Tibial nerve (tissue), 4 donors: ENCODE data around the gene SCCPDH. TPM values are rescaled to one million over a fixed set of nuclear protein-coding genes. Genes with fewer than 3 reads are reported as not detected.

ENCODE experiments used
- DNase-seq, 2 donors: peaks; one replicate each; pipeline ENCODE4 v3.0.0-alpha.2; 2019; ENCODE audit warnings: low spot score in 2 of 2
- H3K27ac ChIP-seq, 4 donors: fragments of 200-600 bp; sonication (generic) in 3 of 4; one replicate each; pipeline ENCODE4 v1.5.1; 2017 to 2019; ENCODE audit warnings: mild to moderate bottlenecking in 1 of 4
- H3K27me3 ChIP-seq, 2 donors: fragments of 200-600 bp; sonication (generic) in 1 of 2; one replicate each; pipeline versions ENCODE4 v1.5.1 to v1.6.0; 2017 to 2019
- H3K36me3 ChIP-seq, 3 donors: fragments of 200-600 bp; sonication (generic); one replicate each; pipeline ENCODE4 v1.5.1; 2018 to 2019
- H3K4me1 ChIP-seq, 4 donors: fragments of 200-600 bp; sonication (generic) in 3 of 4; one replicate each; pipeline ENCODE4 v1.5.1; 2017 to 2019
- H3K4me3 ChIP-seq, 4 donors: fragments of 200-600 bp; sonication (generic) in 3 of 4; one replicate each; pipeline ENCODE4 v1.5.1; 2017 to 2019; ENCODE audit warnings: mild to moderate bottlenecking in 1 of 4, moderate library complexity in 1 of 4
- H3K9me3 ChIP-seq, 4 donors: fragments of 200-600 bp; sonication (generic) in 3 of 4; one replicate each; pipeline ENCODE4 v1.5.1; 2017 to 2019
- EP300 ChIP-seq, 2 donors: sonication (generic); formaldehyde crosslinking; IDR thresholded peaks; one replicate each; pipeline ENCODE4 v1.6.1; 2017; ENCODE audit warnings: antibody characterized with exemption in 2 of 2, mild to moderate bottlenecking in 1 of 2
- POLR2A ChIP-seq, 2 donors: fragments of 450-650 bp; IDR thresholded peaks; one replicate each; pipeline ENCODE4 v1.6.1; 2017; ENCODE audit warnings: antibody characterized with exemption in 2 of 2, mild to moderate bottlenecking in 2 of 2, moderate library complexity in 2 of 2
- WGBS, 2 donors: methylation state at CpG; one replicate each; pipeline ENCODE4 v1.1.5; 2018; 5-methylcytosine and 5-hydroxymethylcytosine counted together
- total RNA-seq, 4 donors: library from RNA; depleted of rRNA; stranded (reverse); fragments of >200 nt; gene quantifications; one replicate each; pipeline ENCODE4 v1.1.0, GENCODE V29; 2016
- TF ChIP-seq, protein P1 (sequence below), 5 experiments: fragments of 200-600 bp in 3 of 5; fragments of 450-650 bp in 2 of 5; sonication (generic) in 3 of 5; IDR thresholded peaks; one replicate each; pipeline ENCODE4 v1.5.1; 2016 to 2019; ENCODE audit warnings: antibody characterized with exemption in 5 of 5, mild to moderate bottlenecking in 3 of 5, moderate library complexity in 2 of 5

Gene SCCPDH
- total RNA-seq, 4 donors from 2014 or later = 61.2 to 109 (median 74.6) TPM

DNA sequence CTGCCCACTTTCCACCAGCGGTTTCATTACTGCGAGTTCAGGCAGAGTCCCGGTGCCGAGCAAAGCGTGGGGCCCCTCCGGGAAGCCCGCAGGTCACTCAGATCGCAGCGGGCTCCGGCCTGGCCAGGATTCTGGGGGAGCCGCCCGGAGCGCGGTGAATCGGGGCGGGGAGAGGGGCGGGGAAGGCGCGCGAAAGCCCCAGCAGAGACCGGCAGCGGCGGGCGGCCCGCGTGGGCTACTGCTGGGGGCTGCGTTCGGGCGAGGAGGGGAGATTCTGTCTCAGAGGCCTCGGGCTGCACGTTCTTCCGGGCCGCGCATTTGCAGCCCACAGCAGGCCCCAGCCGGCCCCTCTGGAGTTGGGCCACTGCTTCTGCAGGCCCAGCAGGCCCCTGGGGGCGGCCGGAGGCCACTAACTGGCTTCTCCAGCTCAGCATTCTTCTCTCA lies 64.7 kb downstream of the SCCPDH start:
- TF ChIP-seq, protein P1, sequence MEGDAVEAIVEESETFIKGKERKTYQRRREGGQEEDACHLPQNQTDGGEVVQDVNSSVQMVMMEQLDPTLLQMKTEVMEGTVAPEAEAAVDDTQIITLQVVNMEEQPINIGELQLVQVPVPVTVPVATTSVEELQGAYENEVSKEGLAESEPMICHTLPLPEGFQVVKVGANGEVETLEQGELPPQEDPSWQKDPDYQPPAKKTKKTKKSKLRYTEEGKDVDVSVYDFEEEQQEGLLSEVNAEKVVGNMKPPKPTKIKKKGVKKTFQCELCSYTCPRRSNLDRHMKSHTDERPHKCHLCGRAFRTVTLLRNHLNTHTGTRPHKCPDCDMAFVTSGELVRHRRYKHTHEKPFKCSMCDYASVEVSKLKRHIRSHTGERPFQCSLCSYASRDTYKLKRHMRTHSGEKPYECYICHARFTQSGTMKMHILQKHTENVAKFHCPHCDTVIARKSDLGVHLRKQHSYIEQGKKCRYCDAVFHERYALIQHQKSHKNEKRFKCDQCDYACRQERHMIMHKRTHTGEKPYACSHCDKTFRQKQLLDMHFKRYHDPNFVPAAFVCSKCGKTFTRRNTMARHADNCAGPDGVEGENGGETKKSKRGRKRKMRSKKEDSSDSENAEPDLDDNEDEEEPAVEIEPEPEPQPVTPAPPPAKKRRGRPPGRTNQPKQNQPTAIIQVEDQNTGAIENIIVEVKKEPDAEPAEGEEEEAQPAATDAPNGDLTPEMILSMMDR (IDR thresholded peaks at IDR 0.05) = no peak
- TF ChIP-seq EP300 (IDR thresholded peaks at IDR 0.05) (no peak), POLR2A (IDR thresholded peaks at IDR 0.05) (no peak)
- no peak overlapping the region for H3K27ac ChIP-seq
- no peaks in the 10 kb centered on the region for H3K9me3 ChIP-seq
- DNase-seq = no peak
- H3K4me1 ChIP-seq = peaks cover 0 to 26% (median 3%) of the 10 kb centered on the region in 4 donors
- peak overlapping the region; percentile 16 to 45 (median 39) for H3K4me3 ChIP-seq
- H3K36me3 ChIP-seq = no peaks in the 10 kb centered on the region
- peaks cover 0 to 19% of the 10 kb centered on the region in 2 donors for H3K27me3 ChIP-seq
- WGBS, 2 donors = 4 to 5% methylated on average over 29 of the region's 37 CpGs

DNA sequence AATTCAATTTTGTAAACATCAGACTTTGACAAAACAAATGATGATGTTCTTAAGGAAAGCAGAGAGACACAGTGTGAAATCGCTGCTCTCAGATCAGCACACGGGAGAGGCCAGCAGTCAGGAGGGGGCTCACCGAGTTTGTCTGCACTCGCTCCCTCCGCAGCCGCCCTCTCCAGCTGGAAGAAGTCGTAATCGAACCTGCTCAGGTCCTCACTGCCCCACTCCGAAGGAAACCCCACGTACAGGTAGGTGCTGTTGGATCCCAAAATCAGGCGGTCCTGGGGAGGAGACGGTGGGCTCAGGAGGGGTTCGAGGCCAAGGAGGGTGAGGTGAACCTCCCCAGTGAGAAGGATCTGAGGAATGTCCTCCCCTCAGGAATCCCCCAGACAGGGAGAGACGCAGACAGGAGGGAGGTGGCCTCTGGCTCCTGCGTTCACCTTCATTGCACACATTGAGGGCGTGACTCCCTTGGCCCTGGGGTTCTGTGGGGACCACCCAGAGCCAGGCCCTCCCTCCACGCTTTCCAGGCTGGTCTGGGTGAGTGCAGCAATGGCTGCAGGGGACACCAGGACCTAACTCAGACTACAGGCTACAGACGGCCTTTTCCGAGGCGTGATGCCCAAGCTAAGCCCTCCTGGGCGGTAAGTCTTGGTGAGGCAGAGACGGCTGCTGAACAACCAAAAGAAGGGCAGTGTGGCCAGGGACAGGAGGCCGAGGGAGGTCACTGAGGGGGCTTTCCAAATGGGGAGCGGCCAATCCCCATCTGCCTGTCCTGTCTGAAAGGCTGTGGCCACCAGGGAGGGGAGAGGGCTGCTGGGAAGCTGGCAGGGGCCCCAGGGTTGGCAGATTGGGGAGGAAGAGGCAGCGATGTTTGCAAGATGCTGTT lies 65.5 kb downstream of the SCCPDH start:
- H3K36me3 ChIP-seq = no peaks in the 10 kb centered on the region
- DNase-seq = no peak
- no peak overlapping the region for H3K27ac ChIP-seq
- TF ChIP-seq, protein P1 (IDR thresholded peaks at IDR 0.05) = no peak
- TF ChIP-seq POLR2A (IDR thresholded peaks at IDR 0.05) (no peak), EP300 (IDR thresholded peaks at IDR 0.05) (no peak)
- peak overlapping the region in 1 of 4 donors; percentile 45 for H3K4me3 ChIP-seq
- peaks cover 0 to 30% (median 3%) of the 10 kb centered on the region in 4 donors for H3K4me1 ChIP-seq
- H3K27me3 ChIP-seq = peaks cover 0 to 26% of the 10 kb centered on the region in 2 donors
- H3K9me3 ChIP-seq = no peaks in the 10 kb centered on the region
- 66 to 75% methylated on average over 25 of the region's 25 CpGs for WGBS, 2 donors

DNA sequence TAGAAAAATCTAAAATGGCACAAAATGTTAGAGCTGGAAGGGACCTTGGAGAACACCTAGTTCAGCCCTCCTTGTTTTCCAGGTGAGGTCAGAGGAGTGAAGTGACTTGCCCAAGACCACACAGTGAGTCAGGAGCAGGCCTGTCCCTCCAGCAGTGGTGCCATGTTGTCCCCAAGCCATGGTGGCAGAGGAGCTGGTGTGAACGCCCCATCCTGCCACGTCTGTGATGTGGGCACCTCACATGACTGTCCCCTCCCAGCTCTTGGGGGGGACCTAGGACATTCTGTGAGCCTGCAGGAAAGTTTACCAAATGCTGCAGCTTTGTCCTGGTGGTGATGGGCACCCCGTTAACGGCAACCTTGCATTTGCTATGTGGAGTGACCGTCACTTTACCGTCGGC lies 66.2 kb downstream of the SCCPDH start:
- H3K9me3 ChIP-seq = no peaks in the 10 kb centered on the region
- no peak overlapping the region for H3K27ac ChIP-seq
- H3K36me3 ChIP-seq = no peaks in the 10 kb centered on the region
- peaks cover 0 to 33% of the 10 kb centered on the region in 2 donors for H3K27me3 ChIP-seq
- TF ChIP-seq, protein P1 (IDR thresholded peaks at IDR 0.05) = no peak
- TF ChIP-seq EP300 (IDR thresholded peaks at IDR 0.05) = no peak
- TF ChIP-seq POLR2A (IDR thresholded peaks at IDR 0.05) = no peak
- WGBS, 2 donors = 94% methylated on average over 7 of the region's 7 CpGs
- no peak for DNase-seq
- peaks cover 0 to 23% (median 3%) of the 10 kb centered on the region in 4 donors for H3K4me1 ChIP-seq
- H3K4me3 ChIP-seq = no peak overlapping the region

DNA sequence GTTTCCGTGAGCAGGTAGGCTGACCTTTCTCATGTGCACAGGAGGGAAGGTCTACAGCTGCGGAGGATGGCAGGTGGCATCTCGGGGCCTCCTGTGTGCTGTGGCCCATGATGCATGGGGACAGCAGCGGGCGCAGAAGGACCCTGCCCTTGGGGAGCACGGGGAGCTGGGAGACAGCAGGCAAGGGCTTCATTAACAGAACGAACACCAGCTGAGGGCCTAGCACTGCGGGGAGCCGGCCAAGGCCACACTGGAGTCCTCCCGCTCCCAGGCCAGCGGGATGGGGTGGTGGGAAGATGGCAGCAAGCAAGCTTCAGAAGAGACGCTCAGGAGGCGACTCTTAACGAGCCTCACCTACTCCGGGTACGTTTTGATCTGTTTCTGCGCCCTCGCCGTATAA lies 66.6 kb downstream of the SCCPDH start:
- no peak for DNase-seq

DNA sequence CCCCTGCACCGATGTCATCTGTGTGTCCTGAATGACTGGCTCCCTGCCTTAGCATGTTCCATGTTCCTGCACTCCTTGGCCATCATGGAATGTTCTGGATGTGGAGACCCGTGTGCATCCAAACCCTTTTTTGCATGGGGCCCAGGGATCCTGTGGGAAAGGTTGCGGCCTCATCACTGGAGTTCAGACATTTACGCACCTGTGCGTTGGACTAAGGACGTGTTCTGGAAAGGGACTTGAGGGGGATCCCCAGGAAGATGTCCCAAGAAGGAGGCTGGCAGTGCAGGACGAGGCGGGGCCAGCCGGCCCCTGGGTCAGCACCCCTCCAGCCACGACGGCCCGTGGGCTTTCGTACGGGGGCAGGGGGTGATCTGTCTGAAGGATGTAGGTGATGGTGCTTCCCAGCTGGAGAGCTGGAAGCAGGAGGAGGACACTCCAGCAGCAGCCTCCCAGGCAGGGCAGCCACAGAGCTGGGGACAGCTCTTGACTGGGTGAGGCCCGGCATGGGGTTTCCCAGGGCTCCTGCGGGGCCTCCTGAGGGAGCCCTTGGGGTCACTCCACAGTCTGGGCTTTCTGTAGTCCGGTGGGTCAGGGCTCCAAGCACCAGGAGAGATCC lies 67.2 kb downstream of the SCCPDH start:
- WGBS, 2 donors = 82 to 83% methylated on average over 17 of the region's 17 CpGs
- no peaks in the 10 kb centered on the region for H3K9me3 ChIP-seq
- H3K4me3 ChIP-seq = no peak overlapping the region
- DNase-seq = no peak
- TF ChIP-seq POLR2A (IDR thresholded peaks at IDR 0.05) (no peak), EP300 (IDR thresholded peaks at IDR 0.05) (no peak)
- TF ChIP-seq, protein P1 (IDR thresholded peaks at IDR 0.05) = no peak
- H3K36me3 ChIP-seq = no peaks in the 10 kb centered on the region
- no peak overlapping the region for H3K27ac ChIP-seq
- H3K27me3 ChIP-seq = peaks cover 0 to 34% of the 10 kb centered on the region in 2 donors
- H3K4me1 ChIP-seq = peaks cover 0 to 22% (median 3%) of the 10 kb centered on the region in 4 donors

More for the DNA sequence above, 66.6 kb downstream of the SCCPDH start:
- Histone ChIP-seq H3K27ac (no peak overlapping the region), H3K4me1 (peaks cover 0 to 22% (median 3%) of the 10 kb centered on the region in 4 donors), H3K36me3 (no peaks in the 10 kb centered on the region), H3K4me3 (no peak overlapping the region), H3K9me3 (no peaks in the 10 kb centered on the region), H3K27me3 (peaks cover 0 to 34% of the 10 kb centered on the region in 2 donors)
- 86 to 92% methylated on average over 19 of the region's 19 CpGs for WGBS, 2 donors
- TF ChIP-seq EP300 (IDR thresholded peaks at IDR 0.05) = no peak
